Measurements from ENCODE around the gene ZFYVE21. TPM values are rescaled to one million over a fixed set of nuclear protein-coding genes. Genes with fewer than 3 reads are reported as not detected.
A peak's percentile ranks its signal among the peaks of the same experiment; 100 is the strongest.

The ZFYVE21 gene
- 10 to 100 TPM; 69.0 to 74.8 TPM for total RNA-seq
- 100 to 1,000 TPM; 100 to 110 TPM for polyA plus RNA-seq
- long read RNA-seq, donor 1, transcript ZFYVE21-202 (7 exons, 1,383 nt) = major isoform, 378 of 421 reads
- long read RNA-seq, donor 1, partial matches to known transcripts = 5 of 421 reads
- long read RNA-seq, donor 1, other reads (novel, unspliced or antisense) = 30 of 421 reads
- long read RNA-seq, donor 2, transcript ZFYVE21-202 (7 exons, 1,383 nt) = major isoform, 91 of 108 reads
- long read RNA-seq, donor 2, partial matches to known transcripts = 0 of 108 reads
- long read RNA-seq, donor 2, other reads (novel, unspliced or antisense) = 16 of 108 reads

DNA sequence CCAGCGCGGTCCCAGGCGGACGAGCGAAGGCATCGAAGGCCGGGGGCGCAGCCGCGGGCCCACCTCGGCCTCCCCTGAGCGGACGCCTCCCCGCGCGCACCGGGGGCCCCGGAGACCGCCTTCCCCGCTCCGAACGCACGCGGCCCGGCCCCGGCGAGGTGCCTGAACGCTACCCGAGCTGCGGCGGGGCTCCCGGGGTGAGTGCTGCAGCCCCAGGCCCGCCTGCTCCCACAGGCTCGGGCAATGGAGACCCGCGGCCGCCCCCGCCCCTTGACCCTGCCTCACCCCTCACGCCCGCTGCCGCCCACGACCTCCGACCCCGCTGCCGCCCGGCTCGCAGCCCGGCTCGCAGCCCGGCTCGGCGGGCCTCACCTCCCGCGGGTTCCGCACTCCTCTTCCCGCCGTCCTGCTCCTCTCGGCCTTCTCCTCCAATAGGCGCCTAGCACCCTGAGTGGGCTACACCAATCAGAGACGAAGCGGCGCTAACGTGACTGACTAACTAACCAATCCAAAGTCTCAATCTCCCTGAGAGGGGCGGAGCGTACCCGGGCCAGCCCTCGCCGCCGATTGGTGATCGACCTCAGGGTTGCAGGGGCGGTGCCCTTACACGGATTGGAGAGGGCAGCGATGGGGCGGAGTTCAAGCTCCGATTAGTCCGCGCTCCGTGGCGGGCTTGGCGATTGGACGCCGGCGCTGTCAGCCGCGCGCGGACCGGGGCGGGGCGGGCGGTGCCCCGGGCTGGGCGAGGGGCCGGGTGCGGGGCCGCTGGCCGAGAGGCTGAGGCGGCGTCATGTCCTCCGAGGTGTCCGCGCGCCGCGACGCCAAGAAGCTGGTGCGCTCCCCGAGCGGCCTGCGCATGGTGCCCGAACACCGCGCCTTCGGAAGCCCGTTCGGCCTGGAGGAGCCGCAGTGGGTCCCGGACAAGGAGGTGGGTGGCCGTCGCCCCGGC, at the start of gene ZFYVE21, which contains the start of gene XRCC3:
TSS of gene ZFYVE21 (plus strand) at position 759 of the 949 bp plus-strand sequence. CDS start at position 791, 32 bp downstream.
TSS of gene XRCC3 (minus strand) at position 400 of the 949 bp plus-strand sequence. CDS start 4,364 bp downstream, outside the sequence.
- intact Hi-C loops (cut with DNase I) = loop anchor here in 1 of 2 donors (5.0 kb wide), 1 partner anchor 88 kb away; the partner anchor contains the start of gene KLC1
- DNase-seq = peak; percentile 99 to 100
- H3K36me3 ChIP-seq (ENCODE audit: control insufficient read depth in 1 of 2, insufficient read depth in 2 of 2, low read length in 1 of 2) = no peaks in the 10 kb centered on the region
- ATAC-seq (ENCODE audit: low FRiP score) = peak; percentile 97
- no peaks in the 10 kb centered on the region for H3K4me1 ChIP-seq (ENCODE audit: control insufficient read depth in 1 of 2, insufficient read depth in 2 of 2, low read length in 2 of 2)
- H3K9me3 ChIP-seq (ENCODE audit: control insufficient read depth, low read length) = no peaks in the 10 kb centered on the region
- no peaks in the 10 kb centered on the region for H3K27me3 ChIP-seq (ENCODE audit: control insufficient read depth in 1 of 2, insufficient read depth in 2 of 2, low read length in 1 of 2)
- H3K27ac ChIP-seq (ENCODE audit: low read depth in 1 of 2, low read length in 2 of 2) = peak within 1 kb of the TSS; percentile 65 to 81
- H3K4me3 ChIP-seq (ENCODE audit: low read length in 2 of 2) = peak within 1 kb of the TSS; percentile 90 to 92
- 0 to 1% methylated on average over 84 to 121 of the region's 121 CpGs for WGBS, 2 donors

DNA sequence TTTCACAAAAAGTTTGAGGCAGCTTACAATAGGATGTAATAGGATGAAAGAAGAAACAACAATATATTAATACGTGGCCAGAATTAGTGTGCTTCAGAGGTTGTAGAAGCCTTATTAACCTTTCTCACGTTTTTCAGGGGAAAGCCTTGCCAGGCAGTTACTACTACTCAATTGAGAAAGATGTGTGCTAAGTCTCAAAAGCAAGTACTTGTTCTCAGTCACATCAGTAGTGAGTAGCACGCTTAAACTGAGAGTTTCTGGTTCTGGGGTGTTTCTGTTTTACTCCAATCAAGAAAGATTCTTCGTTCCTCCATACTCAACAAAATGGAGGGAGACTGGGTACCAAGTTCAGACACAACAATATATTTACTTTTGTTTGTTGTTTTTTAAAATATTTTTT, 47.9 kb upstream of the ZFYVE21 start:
- WGBS, 2 donors = 83 to 84% methylated on average over 4 of the region's 4 CpGs
- Histone ChIP-seq H3K27me3 (ENCODE audit: control insufficient read depth in 1 of 2, insufficient read depth in 2 of 2, low read length in 1 of 2) (no peaks in the 10 kb centered on the region), H3K9me3 (ENCODE audit: control insufficient read depth, low read length) (no peaks in the 10 kb centered on the region), H3K27ac (ENCODE audit: low read depth in 1 of 2, low read length in 2 of 2) (no peak overlapping the region), H3K4me3 (ENCODE audit: low read length in 2 of 2) (no peak overlapping the region), H3K4me1 (ENCODE audit: control insufficient read depth in 1 of 2, insufficient read depth in 2 of 2, low read length in 2 of 2) (no peaks in the 10 kb centered on the region), H3K36me3 (ENCODE audit: control insufficient read depth in 1 of 2, insufficient read depth in 2 of 2, low read length in 1 of 2) (peaks cover 9 to 12% of the 10 kb centered on the region in 2 donors)
- intact Hi-C loops (cut with DNase I) = no loop called here
- DNase-seq (no peak), ATAC-seq (ENCODE audit: low FRiP score) (no peak)

- peaks cover 9 to 12% of the 10 kb centered on the region in 2 donors for H3K36me3 ChIP-seq (ENCODE audit: control insufficient read depth in 1 of 2, insufficient read depth in 2 of 2, low read length in 1 of 2)
- H3K4me3 ChIP-seq (ENCODE audit: low read length in 2 of 2) = no peak overlapping the region
- no peaks in the 10 kb centered on the region for H3K27me3 ChIP-seq (ENCODE audit: control insufficient read depth in 1 of 2, insufficient read depth in 2 of 2, low read length in 1 of 2)
- intact Hi-C loops (cut with DNase I) = no loop called here
- ATAC-seq (ENCODE audit: low FRiP score) (no peak), DNase-seq (peak in 1 of 2 donors; percentile 5)
- WGBS, 2 donors = 98 to 99% methylated on average over 3 of the region's 3 CpGs
- H3K4me1 ChIP-seq (ENCODE audit: control insufficient read depth in 1 of 2, insufficient read depth in 2 of 2, low read length in 2 of 2) = no peaks in the 10 kb centered on the region
- no peak overlapping the region for H3K27ac ChIP-seq (ENCODE audit: low read depth in 1 of 2, low read length in 2 of 2)
- H3K9me3 ChIP-seq (ENCODE audit: control insufficient read depth, low read length) = no peaks in the 10 kb centered on the region
Observed at GRCh38 chr14:103668117-103668516, 47.5 kb upstream of the ZFYVE21 start.

DNA sequence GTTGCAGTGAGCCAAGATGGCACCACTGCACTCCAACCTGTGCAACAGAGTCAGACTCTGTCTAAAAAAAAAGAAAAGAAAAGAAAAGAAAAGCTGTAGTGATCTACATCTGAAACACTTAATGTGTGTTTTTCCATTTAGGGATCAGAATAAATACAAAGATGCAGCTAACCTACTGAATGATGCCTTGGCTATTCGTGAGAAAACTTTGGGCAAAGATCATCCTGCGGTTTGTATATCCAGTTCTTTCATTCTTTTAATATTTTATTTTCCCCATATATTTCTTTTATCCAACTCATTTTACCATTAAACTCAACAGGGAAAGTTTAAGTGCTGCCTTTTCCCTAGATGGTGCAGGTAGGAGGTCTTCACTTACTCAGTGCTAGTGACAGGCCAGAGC, 46.2 kb upstream of the ZFYVE21 start:
- 92 to 94% methylated on average over 2 of the region's 2 CpGs for WGBS, 2 donors
- Histone ChIP-seq H3K27ac (ENCODE audit: low read depth in 1 of 2, low read length in 2 of 2) (no peak overlapping the region), H3K36me3 (ENCODE audit: control insufficient read depth in 1 of 2, insufficient read depth in 2 of 2, low read length in 1 of 2) (peaks cover 9 to 15% of the 10 kb centered on the region in 2 donors), H3K27me3 (ENCODE audit: control insufficient read depth in 1 of 2, insufficient read depth in 2 of 2, low read length in 1 of 2) (no peaks in the 10 kb centered on the region), H3K4me1 (ENCODE audit: control insufficient read depth in 1 of 2, insufficient read depth in 2 of 2, low read length in 2 of 2) (no peaks in the 10 kb centered on the region), H3K9me3 (ENCODE audit: control insufficient read depth, low read length) (no peaks in the 10 kb centered on the region), H3K4me3 (ENCODE audit: low read length in 2 of 2) (no peak overlapping the region)
- ATAC-seq (ENCODE audit: low FRiP score) (no peak), DNase-seq (no peak)
- intact Hi-C loops (cut with DNase I) = no loop called here

DNA sequence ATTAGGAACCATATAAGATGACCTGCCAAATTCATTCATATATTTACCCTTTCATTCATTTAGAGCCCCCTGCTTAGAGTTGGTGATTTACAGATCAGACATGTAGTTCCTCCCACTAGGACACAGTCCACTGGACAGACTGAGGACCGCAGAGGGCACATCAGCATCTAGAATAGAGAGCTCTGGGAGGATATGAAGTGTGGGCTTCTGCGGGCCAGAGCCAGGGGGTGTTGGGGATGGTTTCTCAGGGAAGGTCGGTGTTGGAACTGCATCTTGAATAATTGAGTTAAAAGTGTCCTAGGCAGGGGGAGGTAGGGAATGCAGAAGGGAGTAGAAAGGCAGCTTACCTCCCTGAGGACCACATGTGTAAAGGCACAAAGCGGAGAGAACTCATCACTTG, 43.7 kb upstream of the ZFYVE21 start:
- peaks cover 9 to 25% of the 10 kb centered on the region in 2 donors for H3K36me3 ChIP-seq (ENCODE audit: control insufficient read depth in 1 of 2, insufficient read depth in 2 of 2, low read length in 1 of 2)
- H3K4me1 ChIP-seq (ENCODE audit: control insufficient read depth in 1 of 2, insufficient read depth in 2 of 2, low read length in 2 of 2) = no peaks in the 10 kb centered on the region
- DNase-seq = peak; percentile 8 to 10
- intact Hi-C loops (cut with DNase I) = no loop called here
- H3K9me3 ChIP-seq (ENCODE audit: control insufficient read depth, low read length) = no peaks in the 10 kb centered on the region
- no peak for ATAC-seq (ENCODE audit: low FRiP score)
- no peak overlapping the region for H3K27ac ChIP-seq (ENCODE audit: low read depth in 1 of 2, low read length in 2 of 2)
- no peaks in the 10 kb centered on the region for H3K27me3 ChIP-seq (ENCODE audit: control insufficient read depth in 1 of 2, insufficient read depth in 2 of 2, low read length in 1 of 2)
- WGBS, 2 donors = 90 to 93% methylated on average over 4 of the region's 4 CpGs
- H3K4me3 ChIP-seq (ENCODE audit: low read length in 2 of 2) = no peak overlapping the region

DNA sequence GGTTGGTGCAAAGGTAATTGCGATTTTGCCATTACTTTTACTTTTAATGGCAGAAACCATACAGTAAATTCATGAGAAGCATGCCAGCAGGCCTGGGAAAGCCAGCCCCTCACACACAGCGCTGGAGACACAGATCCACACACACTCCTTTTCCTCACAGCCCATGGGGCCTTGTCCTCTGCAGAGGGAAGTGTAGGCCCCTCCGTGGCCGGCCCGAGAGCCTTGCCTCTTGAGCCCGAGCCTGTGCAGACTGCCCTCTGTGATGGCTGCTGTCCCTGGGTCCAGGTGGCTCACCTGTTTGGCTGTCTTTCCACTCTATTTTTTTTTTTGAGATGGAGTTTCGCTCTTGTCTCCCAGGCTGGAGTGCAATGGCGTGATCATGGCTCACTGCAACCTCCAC, 39.7 kb upstream of the ZFYVE21 start:
- Histone ChIP-seq H3K36me3 (ENCODE audit: control insufficient read depth in 1 of 2, insufficient read depth in 2 of 2, low read length in 1 of 2) (peaks cover 9 to 22% of the 10 kb centered on the region in 2 donors), H3K9me3 (ENCODE audit: control insufficient read depth, low read length) (no peaks in the 10 kb centered on the region), H3K27ac (ENCODE audit: low read depth in 1 of 2, low read length in 2 of 2) (no peak overlapping the region), H3K4me1 (ENCODE audit: control insufficient read depth in 1 of 2, insufficient read depth in 2 of 2, low read length in 2 of 2) (no peaks in the 10 kb centered on the region), H3K27me3 (ENCODE audit: control insufficient read depth in 1 of 2, insufficient read depth in 2 of 2, low read length in 1 of 2) (no peaks in the 10 kb centered on the region), H3K4me3 (ENCODE audit: low read length in 2 of 2) (no peak overlapping the region)
- DNase-seq = peak; percentile 4 to 56
- WGBS, 2 donors = 91 to 94% methylated on average over 7 to 8 of the region's 8 CpGs
- no peak for ATAC-seq (ENCODE audit: low FRiP score)
- intact Hi-C loops (cut with DNase I) = no loop called here

- 75 to 79% methylated on average over 16 of the region's 16 CpGs for WGBS, 2 donors
- H3K36me3 ChIP-seq (ENCODE audit: control insufficient read depth in 1 of 2, insufficient read depth in 2 of 2, low read length in 1 of 2) = peaks cover 4 to 18% of the 10 kb centered on the region in 2 donors
- peak; percentile 30 to 38 for DNase-seq
- H3K27ac ChIP-seq (ENCODE audit: low read depth in 1 of 2, low read length in 2 of 2) = no peak overlapping the region
- no peak overlapping the region for H3K4me3 ChIP-seq (ENCODE audit: low read length in 2 of 2)
- intact Hi-C loops (cut with DNase I) = no loop called here
- no peak for ATAC-seq (ENCODE audit: low FRiP score)
- H3K9me3 ChIP-seq (ENCODE audit: control insufficient read depth, low read length) = no peaks in the 10 kb centered on the region
- H3K4me1 ChIP-seq (ENCODE audit: control insufficient read depth in 1 of 2, insufficient read depth in 2 of 2, low read length in 2 of 2) = no peaks in the 10 kb centered on the region
- no peaks in the 10 kb centered on the region for H3K27me3 ChIP-seq (ENCODE audit: control insufficient read depth in 1 of 2, insufficient read depth in 2 of 2, low read length in 1 of 2)
Observed at GRCh38 chr14:103676881-103677675, 38.5 kb upstream of the ZFYVE21 start.

GRCh38 chr14:103679351-103679750, 36.3 kb upstream of the ZFYVE21 start:
- H3K36me3 ChIP-seq (ENCODE audit: control insufficient read depth in 1 of 2, insufficient read depth in 2 of 2, low read length in 1 of 2) = peaks cover 0 to 17% of the 10 kb centered on the region in 2 donors
- no peaks in the 10 kb centered on the region for H3K27me3 ChIP-seq (ENCODE audit: control insufficient read depth in 1 of 2, insufficient read depth in 2 of 2, low read length in 1 of 2)
- H3K9me3 ChIP-seq (ENCODE audit: control insufficient read depth, low read length) = no peaks in the 10 kb centered on the region
- H3K4me3 ChIP-seq (ENCODE audit: low read length in 2 of 2) = no peak overlapping the region
- ATAC-seq (ENCODE audit: low FRiP score) = peak; percentile 57
- H3K27ac ChIP-seq (ENCODE audit: low read depth in 1 of 2, low read length in 2 of 2) = no peak overlapping the region
- intact Hi-C loops (cut with DNase I) = no loop called here
- WGBS, 2 donors = 51 to 58% methylated on average over 13 of the region's 13 CpGs
- peak; percentile 79 to 82 for DNase-seq
- no peaks in the 10 kb centered on the region for H3K4me1 ChIP-seq (ENCODE audit: control insufficient read depth in 1 of 2, insufficient read depth in 2 of 2, low read length in 2 of 2)
